Measurements from ENCODE around the gene PTPRH.

The PTPRH gene

GRCh38 chr19:55196803-55197202 is 12.5 kb downstream of the PTPRH start:
- no peak overlapping the region for H3K4me3 ChIP-seq (ENCODE audit: low read depth, low read length)
- no peak for TF ChIP-seq CTCF (IDR thresholded peaks at IDR 0.05; ENCODE audit: low read depth, low read length, missing control alignments)
- no peak for DNase-seq (ENCODE audit: low read depth)

- H3K4me3 ChIP-seq (ENCODE audit: low read depth, low read length) = no peak overlapping the region
- TF ChIP-seq CTCF (IDR thresholded peaks at IDR 0.05; ENCODE audit: low read depth, low read length, missing control alignments) = no peak
- no peak for DNase-seq (ENCODE audit: low read depth)
Observed at GRCh38 chr19:55193481-55193880, 15.8 kb downstream of the PTPRH start.

GRCh38 chr19:55189403-55189835 is 19.9 kb downstream of the PTPRH start:
- DNase-seq (ENCODE audit: low read depth) = no peak
- no peak overlapping the region for H3K4me3 ChIP-seq (ENCODE audit: low read depth, low read length)
- no peak for TF ChIP-seq CTCF (IDR thresholded peaks at IDR 0.05; ENCODE audit: low read depth, low read length, missing control alignments)

GRCh38 chr19:55188625-55189024 is 20.7 kb downstream of the PTPRH start:
- no peak for DNase-seq (ENCODE audit: low read depth)
- TF ChIP-seq CTCF (IDR thresholded peaks at IDR 0.05; ENCODE audit: low read depth, low read length, missing control alignments) = no peak
- H3K4me3 ChIP-seq (ENCODE audit: low read depth, low read length) = no peak overlapping the region

- H3K4me3 ChIP-seq (ENCODE audit: low read depth, low read length) = no peak overlapping the region
Observed at GRCh38 chr19:55186080-55186479, 23.2 kb downstream of the PTPRH start.

GRCh38 chr19:55181740-55182139 is 27.6 kb downstream of the PTPRH start:
- DNase-seq (ENCODE audit: low read depth) = no peak
- H3K4me3 ChIP-seq (ENCODE audit: low read depth, low read length) = no peak overlapping the region
- no peak for TF ChIP-seq CTCF (IDR thresholded peaks at IDR 0.05; ENCODE audit: low read depth, low read length, missing control alignments)

More at GRCh38 chr19:55186080-55186479, 23.2 kb downstream of the PTPRH start:
- DNase-seq (ENCODE audit: low read depth) = no peak
- TF ChIP-seq CTCF (IDR thresholded peaks at IDR 0.05; ENCODE audit: low read depth, low read length, missing control alignments) = no peak

GRCh38 chr19:55179606-55180484 is 29.5 kb downstream of the PTPRH start, which contains the start of gene SYT5:
Gene SYT5 (minus strand): TSS chr19:55180289. CDS start chr19:55179041, 1,248 bp downstream.
- H3K4me3 ChIP-seq (ENCODE audit: low read depth, low read length) = peak within 1 kb of the TSS; percentile 20
- TF ChIP-seq CTCF (IDR thresholded peaks at IDR 0.05; ENCODE audit: low read depth, low read length, missing control alignments) = no peak
- DNase-seq (ENCODE audit: low read depth) = no peak
